GM19397 (cell line): Measurements from ENCODE around the gene ARHGEF10L.

ENCODE experiments used
- ATAC-seq: cut with Tn5 transposase; IDR thresholded peaks from one replicate; pipeline ENCODE4 v1.9.1; 2021; ENCODE audit warnings: mild to moderate bottlenecking, moderate library complexity; ENCODE audit not compliant: unreplicated experiment

Gene ARHGEF10L

GRCh38 chr1:17587693-17588047 lies 48.2 kb downstream of the ARHGEF10L start:
- ATAC-seq = no peak

- no peak for ATAC-seq
Measured at GRCh38 chr1:17588048-17588871, 48.8 kb downstream of the ARHGEF10L start.

GRCh38 chr1:17591814-17592430 lies 52.4 kb downstream of the ARHGEF10L start:
- no peak for ATAC-seq

GRCh38 chr1:17594026-17594425 lies 54.5 kb downstream of the ARHGEF10L start:
- no peak for ATAC-seq

- no peak for ATAC-seq
Measured at GRCh38 chr1:17594690-17595601, 55.4 kb downstream of the ARHGEF10L start.

GRCh38 chr1:17595602-17595925 lies 56.1 kb downstream of the ARHGEF10L start:
- no peak for ATAC-seq

GRCh38 chr1:17596186-17596585 lies 56.7 kb downstream of the ARHGEF10L start:
- ATAC-seq = no peak

- no peak for ATAC-seq
Measured at GRCh38 chr1:17596651-17597509, 57.4 kb downstream of the ARHGEF10L start.

GRCh38 chr1:17597651-17598050 lies 58.2 kb downstream of the ARHGEF10L start:
- ATAC-seq = no peak

GRCh38 chr1:17598251-17598650 lies 58.8 kb downstream of the ARHGEF10L start:
- no peak for ATAC-seq

GRCh38 chr1:17599291-17599953 lies 59.9 kb downstream of the ARHGEF10L start:
- no peak for ATAC-seq

- no peak for ATAC-seq
Measured at GRCh38 chr1:17599954-17600300, 60.4 kb downstream of the ARHGEF10L start.

- ATAC-seq = no peak
Measured at GRCh38 chr1:17600321-17600720, 60.8 kb downstream of the ARHGEF10L start.

GRCh38 chr1:17601643-17602382 lies 62.3 kb downstream of the ARHGEF10L start:
- no peak for ATAC-seq

GRCh38 chr1:17603091-17603841 lies 63.8 kb downstream of the ARHGEF10L start:
- ATAC-seq = no peak

- ATAC-seq = no peak
Measured at GRCh38 chr1:17605582-17606344, 66.3 kb downstream of the ARHGEF10L start.

GRCh38 chr1:17606826-17607440 lies 67.4 kb downstream of the ARHGEF10L start:
- no peak for ATAC-seq
